Stomach (tissue), 9 donors: ENCODE data around the gene MFAP1. TPM values are rescaled to one million over a fixed set of nuclear protein-coding genes. Genes with fewer than 3 reads are reported as not detected.

Experiments
- DNase-seq, 2 donors: peaks; one replicate each; pipeline versions ENCODE4 v3.0.0 to v3.0.0-alpha.2; 2013 to 2019
- H3K27ac ChIP-seq, 5 donors: fragments of 200-600 bp in 4 of 5; sonication (generic) in 4 of 5; one replicate each; pipeline ENCODE4 v1.5.1; 2013 to 2019; ENCODE audit warnings: mild to moderate bottlenecking in 1 of 5, moderate library complexity in 1 of 5
- H3K27me3 ChIP-seq, 3 donors: fragments of 200-600 bp; sonication (generic); one replicate each; pipeline ENCODE4 v1.5.1; 2017 to 2019; ENCODE audit warnings: mixed run types in 1 of 3
- H3K36me3 ChIP-seq, 4 donors: fragments of 200-600 bp; sonication (generic); 1 replicate in 3 of 4; 2 replicates in 1 of 4; pipeline ENCODE4 v1.5.1; 2016 to 2019
- H3K4me1 ChIP-seq, 4 donors: fragments of 200-600 bp; sonication (generic); one replicate each; pipeline ENCODE4 v1.5.1; 2016 to 2019
- H3K4me3 ChIP-seq, 4 donors: fragments of 200-600 bp; sonication (generic) in 3 of 4; one replicate each; pipeline ENCODE4 v1.5.1; 2016 to 2019; ENCODE audit warnings: mild to moderate bottlenecking in 1 of 4
- H3K9me3 ChIP-seq, 4 donors: fragments of 200-600 bp; sonication (generic); one replicate each; pipeline ENCODE4 v1.5.1; 2016 to 2019
- CTCF ChIP-seq, 7 experiments: fragments of 450-650 bp in 4 of 7; fragments of 200-600 bp in 3 of 7; sonication (generic) in 3 of 7; IDR thresholded peaks; one replicate each; pipeline ENCODE4 v1.5.1; 2016 to 2019; ENCODE audit warnings: antibody characterized with exemption in 7 of 7, control low read depth in 2 of 7, mild to moderate bottlenecking in 1 of 7
- EP300 ChIP-seq: sonication (generic); formaldehyde crosslinking; IDR thresholded peaks from one replicate; pipeline ENCODE4 v1.6.1; 2017; ENCODE audit warnings: antibody characterized with exemption
- POLR2A ChIP-seq, 4 donors: fragments of 450-650 bp; IDR thresholded peaks; one replicate each; pipeline ENCODE4 v1.6.1; 2016; ENCODE audit warnings: antibody characterized with exemption in 4 of 4, control low read depth in 2 of 4, mild to moderate bottlenecking in 1 of 4, moderate library complexity in 1 of 4
- POLR2AphosphoS5 ChIP-seq, 3 donors: sonication (generic); formaldehyde crosslinking; IDR thresholded peaks; one replicate each; pipeline ENCODE4 v1.6.1; 2016; ENCODE audit warnings: antibody characterized with exemption in 3 of 3
- WGBS, 5 donors: extraction: QIAGEN DNeasy Blood & Tissue Kit in 3 of 5; methylation state at CpG; one replicate each; pipeline versions ENCODE4 v1.1.5 to v1.1.7; 2013 to 2018; 5-methylcytosine and 5-hydroxymethylcytosine counted together
- intact Hi-C: fragments of 100-400 bp; cut with DNase I; formaldehyde crosslinking; loops from one replicate; pipeline ENCODE4 v1.15.1; 2023; ENCODE audit warnings: low total_unique reads
- polyA plus RNA-seq, 3 donors: library from polyadenylated mRNA; stranded (reverse); fragments of 200-250 nt; gene quantifications; one replicate each; pipeline ENCODE4 v1.2.3, GENCODE V29; 2013
- total RNA-seq, 5 donors: library from RNA; depleted of rRNA; stranded (reverse); fragments of >200 nt; gene quantifications; one replicate each; pipeline versions ENCODE4 v1.1.0 to v1.2.3, GENCODE V29; 2014 to 2016
- donor health status: healthy with polysubstance abuse.
- donor health status: Bipolar disorder and iron deficiency.
- donor health status: healthy.

MFAP1 gene
- total and polyA plus RNA-seq, 8 donors: 1.2 to 20.3 (median 13.2) TPM

- Histone ChIP-seq H3K27me3 (no peaks in the 10 kb centered on the region), H3K36me3 (peaks cover 40 to 68% (median 62%) of the 10 kb centered on the region in 4 donors), H3K4me3 (no peak overlapping the region), H3K27ac (peak overlapping the region in 4 of 5 donors; percentile 95 to 99 (median 99)), H3K9me3 (no peaks in the 10 kb centered on the region), H3K4me1 (peaks cover 46 to 84% (median 78%) of the 10 kb centered on the region in 4 donors)
- TF ChIP-seq POLR2A (IDR thresholded peaks at IDR 0.05): no peak
- intact Hi-C loops: no loop called here
- no peak for DNase-seq
Observed at GRCh38 chr15:43795997-43796396, 28.5 kb downstream of the MFAP1 start.

GRCh38 chr15:43795197-43795596 lies 29.3 kb downstream of the MFAP1 start:
- no peak for TF ChIP-seq POLR2A (IDR thresholded peaks at IDR 0.05)
- no peak for TF ChIP-seq CTCF (IDR thresholded peaks at IDR 0.05)
- no peak for TF ChIP-seq POLR2AphosphoS5 (IDR thresholded peaks at IDR 0.05)
- no peak for TF ChIP-seq EP300
- no peak for DNase-seq
- H3K9me3 ChIP-seq: no peaks in the 10 kb centered on the region
- peaks cover 45 to 79% (median 74%) of the 10 kb centered on the region in 4 donors for H3K4me1 ChIP-seq
- peaks cover 40 to 68% (median 62%) of the 10 kb centered on the region in 4 donors for H3K36me3 ChIP-seq
- no peaks in the 10 kb centered on the region for H3K27me3 ChIP-seq
- peak overlapping the region; percentile 49 to 99 (median 99) for H3K27ac ChIP-seq
- intact Hi-C loops: no loop called here
- 83 to 96% (median 93%) methylated on average over 2 of the region's 2 CpGs for WGBS, 5 donors
- no peak overlapping the region for H3K4me3 ChIP-seq

- no peaks in the 10 kb centered on the region for H3K27me3 ChIP-seq
- H3K36me3 ChIP-seq: peaks cover 36 to 63% (median 59%) of the 10 kb centered on the region in 4 donors
- peaks cover 37 to 72% (median 67%) of the 10 kb centered on the region in 4 donors for H3K4me1 ChIP-seq
- 72 to 78% (median 74%) methylated on average over 9 of the region's 9 CpGs for WGBS, 5 donors
- intact Hi-C loops: no loop called here
- TF ChIP-seq CTCF (IDR thresholded peaks at IDR 0.05) (no peak), EP300 (no peak), POLR2A (IDR thresholded peaks at IDR 0.05) (no peak), POLR2AphosphoS5 (IDR thresholded peaks at IDR 0.05) (no peak)
- peak overlapping the region; percentile 49 to 99 (median 99) for H3K27ac ChIP-seq
- DNase-seq: peak in 1 of 2 donors; percentile 54
- H3K4me3 ChIP-seq: peak overlapping the region in 3 of 4 donors; percentile 63 to 89 (median 82)
- no peaks in the 10 kb centered on the region for H3K9me3 ChIP-seq
Observed at GRCh38 chr15:43794269-43795037, 30.0 kb downstream of the MFAP1 start.

GRCh38 chr15:43793647-43794046 lies 30.8 kb downstream of the MFAP1 start:
- peak overlapping the region; percentile 94 to 99 (median 99) for H3K27ac ChIP-seq
- 66 to 75% (median 68%) methylated on average over 10 of the region's 10 CpGs for WGBS, 5 donors
- H3K27me3 ChIP-seq: no peaks in the 10 kb centered on the region
- peaks cover 31 to 64% (median 59%) of the 10 kb centered on the region in 4 donors for H3K4me1 ChIP-seq
- DNase-seq: peak in 1 of 2 donors; percentile 30
- no peaks in the 10 kb centered on the region for H3K9me3 ChIP-seq
- intact Hi-C loops: no loop called here
- H3K4me3 ChIP-seq: peak overlapping the region; percentile 63 to 99 (median 86)
- H3K36me3 ChIP-seq: peaks cover 30 to 55% (median 51%) of the 10 kb centered on the region in 4 donors
- TF ChIP-seq CTCF (IDR thresholded peaks at IDR 0.05) (no peak), POLR2AphosphoS5 (IDR thresholded peaks at IDR 0.05) (no peak), EP300 (no peak), POLR2A (IDR thresholded peaks at IDR 0.05) (no peak)
